Measurements from ENCODE around the gene PLCG1.
"Not testable (repeated sequence)": the region's sequence is repeated elsewhere in the genome, so short reads cannot be mapped to it uniquely, and the experiment has no call there.

PLCG1 gene

GRCh38 chr20:41125530-41126457 lies 11.5 kb upstream of the PLCG1 start:
- DNase-seq = no peak

DNA sequence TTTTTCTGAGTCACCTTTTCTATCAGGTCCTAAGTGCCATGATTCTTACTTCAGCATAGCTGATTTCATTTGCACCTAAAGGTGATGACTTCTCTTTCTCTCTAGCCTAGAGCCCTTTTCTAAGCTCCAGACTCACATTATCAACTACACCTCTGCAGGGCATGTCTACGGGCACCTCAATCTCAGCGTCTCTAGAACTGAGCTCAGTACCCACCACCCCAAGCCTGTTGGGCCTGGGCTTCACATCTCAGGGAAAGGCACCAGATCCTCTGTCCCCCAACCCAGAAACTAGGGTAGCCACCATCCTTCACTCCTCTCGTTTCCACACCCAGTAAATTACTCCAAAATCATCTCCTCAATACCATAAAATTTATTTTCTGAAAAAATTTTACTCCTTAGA lies 10.6 kb upstream of the PLCG1 start:
- DNase-seq = no peak

DNA sequence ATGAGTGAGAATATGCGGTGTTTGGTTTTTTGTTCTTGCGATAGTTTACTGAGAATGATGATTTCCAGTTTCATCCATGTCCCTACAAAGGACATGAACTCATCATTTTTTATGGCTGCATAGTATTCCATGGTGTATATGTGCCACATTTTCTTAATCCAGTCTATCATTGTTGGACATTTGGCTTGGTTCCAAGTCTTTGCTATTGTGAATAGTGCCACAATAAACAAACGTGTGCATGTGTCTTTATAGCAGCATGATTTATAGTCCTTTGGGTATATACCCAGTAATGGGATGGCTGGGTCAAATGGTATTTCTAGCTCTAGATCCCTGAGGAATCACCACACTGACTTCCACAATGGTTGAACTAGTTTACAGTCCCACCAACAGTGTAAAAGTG lies 9.0 kb upstream of the PLCG1 start:
- DNase-seq = not testable (repeated sequence)

- DNase-seq = no peak
Measured at GRCh38 chr20:41131594-41132387, 5.6 kb upstream of the PLCG1 start.

GRCh38 chr20:41132388-41132775 lies 5.0 kb upstream of the PLCG1 start:
- DNase-seq = not testable (repeated sequence)

GRCh38 chr20:41133709-41134361 lies 3.5 kb upstream of the PLCG1 start:
- DNase-seq = peak; percentile 79

GRCh38 chr20:41134362-41135186 lies 2.8 kb upstream of the PLCG1 start:
- no peak for DNase-seq

DNA sequence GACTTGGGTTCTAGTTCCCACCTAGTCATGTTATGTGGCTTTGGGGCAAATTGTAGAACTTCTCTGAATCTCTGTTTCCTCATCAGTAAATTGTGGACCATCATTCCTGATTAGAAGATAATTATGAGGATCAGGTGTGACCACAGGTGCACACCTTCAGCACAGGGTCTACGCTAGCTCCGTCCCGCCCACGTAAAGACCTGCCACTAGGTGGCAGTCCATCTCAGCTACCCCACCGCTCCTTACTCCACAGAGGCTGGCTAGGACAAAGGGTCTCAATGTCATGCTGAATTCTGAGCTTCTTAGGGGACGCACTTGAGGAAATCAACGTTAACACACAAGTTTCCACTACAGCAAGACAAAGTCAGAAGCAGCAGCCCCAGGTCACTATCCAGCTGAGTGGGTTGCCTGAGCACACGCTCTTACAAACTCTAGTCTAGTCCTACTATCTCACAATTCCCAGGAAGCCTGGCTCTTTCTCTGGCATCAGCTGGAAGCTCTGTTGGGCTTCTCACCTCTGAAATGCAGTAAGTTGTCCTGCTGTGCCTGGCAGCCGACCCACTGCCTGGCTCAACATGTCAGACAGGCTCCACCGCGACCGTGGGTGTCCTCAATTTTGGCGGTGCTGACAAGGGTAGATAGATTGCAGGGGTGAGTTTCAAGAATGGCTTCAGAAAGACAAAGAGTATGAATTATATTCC lies 2.0 kb upstream of the PLCG1 start:
- DNase-seq = peak; percentile 69

- no peak for DNase-seq
Measured at GRCh38 chr20:41135888-41136679, 1.3 kb upstream of the PLCG1 start.

GRCh38 chr20:41137614-41138474 lies 501 bp downstream of the PLCG1 start:
- peak; percentile 75 for DNase-seq

- DNase-seq = peak; percentile 56
Measured at GRCh38 chr20:41138475-41139226, 1.3 kb downstream of the PLCG1 start.

DNA sequence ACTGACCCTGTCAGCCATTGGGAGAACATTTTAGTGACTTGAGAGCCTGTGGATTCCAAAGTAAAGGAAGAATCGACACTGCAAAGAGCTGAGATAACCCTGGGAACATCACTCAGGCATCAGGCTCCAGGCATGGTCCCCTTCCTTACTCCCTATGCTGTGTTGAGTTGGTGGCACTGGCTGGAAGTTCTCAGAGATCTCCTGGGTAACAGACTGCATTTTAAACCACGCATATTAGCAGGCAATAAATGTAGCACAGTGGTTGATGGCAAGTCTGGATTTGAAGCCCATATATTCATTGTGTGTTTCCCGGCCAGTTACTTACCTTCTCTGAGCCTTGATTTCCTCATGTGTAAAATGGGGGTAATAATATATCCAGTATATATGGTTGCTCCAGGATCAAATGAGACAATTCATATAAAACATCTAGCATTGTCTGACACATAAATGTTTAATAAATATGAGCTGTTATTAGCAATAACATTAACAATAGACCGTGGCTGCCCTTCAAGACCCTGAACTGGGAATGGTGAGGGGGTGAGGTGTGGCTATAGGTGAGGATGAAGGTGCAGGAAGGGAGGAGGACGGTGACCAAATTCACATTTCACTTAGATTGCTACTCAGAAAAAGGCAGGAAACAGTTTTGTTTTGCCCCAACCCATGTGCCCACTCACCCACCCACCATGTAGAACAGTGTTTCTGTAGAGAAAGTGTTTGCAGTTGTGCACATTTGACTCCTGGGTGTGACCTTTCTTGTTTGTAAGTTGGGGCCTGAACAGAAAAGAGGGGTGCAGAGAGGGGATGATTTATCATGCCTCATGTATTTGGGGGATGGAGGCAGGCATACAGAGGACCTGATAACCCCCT lies 2.1 kb downstream of the PLCG1 start:
- DNase-seq = peak; percentile 37

- DNase-seq = peak; percentile 55
Measured at GRCh38 chr20:41140226-41141133, 3.1 kb downstream of the PLCG1 start.

GRCh38 chr20:41141153-41141815 lies 3.9 kb downstream of the PLCG1 start:
- peak; percentile 39 for DNase-seq

GRCh38 chr20:41142245-41142644 lies 4.9 kb downstream of the PLCG1 start:
- peak; percentile 27 for DNase-seq

GRCh38 chr20:41142919-41143318 lies 5.6 kb downstream of the PLCG1 start:
- peak; percentile 46 for DNase-seq

All from stimulated activated CD4-positive, alpha-beta T cell treated with anti-CD3 and anti-CD28 coated beads, Interleukin-15, amount 100 ng/mL, for 24 hours (primary cell).